SK-N-DZ (cell line): ENCODE data around the gene ASPSCR1.

Experiments used
- DNase-seq: peaks from one replicate; pipeline ENCODE4 v3.0.0-alpha.2; 2015; ENCODE audit warnings: low spot score

The ASPSCR1 gene

GRCh38 chr17:82023447-82024241 lies 46.2 kb downstream of the ASPSCR1 start:
- DNase-seq: no peak

- no peak for DNase-seq
These were observed 47.4 kb downstream of the ASPSCR1 start for GRCh38 chr17:82024859-82025258.

- no peak for DNase-seq
These were observed 48.1 kb downstream of the ASPSCR1 start for GRCh38 chr17:82025401-82026107.

- DNase-seq: no peak
These were observed 50.8 kb downstream of the ASPSCR1 start for GRCh38 chr17:82028246-82028645.

- DNase-seq: no peak
These were observed 51.5 kb downstream of the ASPSCR1 start for GRCh38 chr17:82028966-82029365.

GRCh38 chr17:82029391-82029790 lies 52.0 kb downstream of the ASPSCR1 start:
- no peak for DNase-seq

GRCh38 chr17:82029990-82030469 lies 52.6 kb downstream of the ASPSCR1 start:
- no peak for DNase-seq

- peak; percentile 88 for DNase-seq
These were observed 53.3 kb downstream of the ASPSCR1 start for GRCh38 chr17:82030470-82031302.

GRCh38 chr17:82031303-82031884 lies 54.0 kb downstream of the ASPSCR1 start, which contains the start of gene RAC3:
Gene RAC3, plus strand, starts transcription at chr17:82031678. Its CDS starts 84 bp downstream, at chr17:82031762.
- DNase-seq: no peak

- no peak for DNase-seq
These were observed 54.6 kb downstream of the ASPSCR1 start for GRCh38 chr17:82031885-82032627.

- DNase-seq: no peak
These were observed 56.1 kb downstream of the ASPSCR1 start for GRCh38 chr17:82033359-82034085.

GRCh38 chr17:82034371-82035011 lies 57.1 kb downstream of the ASPSCR1 start:
- no peak for DNase-seq

- DNase-seq: no peak
These were observed 58.1 kb downstream of the ASPSCR1 start for GRCh38 chr17:82035488-82035887.

- no peak for DNase-seq
These were observed 58.7 kb downstream of the ASPSCR1 start for GRCh38 chr17:82035956-82036633.

- no peak for DNase-seq
These were observed 59.2 kb downstream of the ASPSCR1 start for GRCh38 chr17:82036634-82037091.

- peak; percentile 99 for DNase-seq
These were observed 59.9 kb downstream of the ASPSCR1 start, which contains the start of gene DCXR for GRCh38 chr17:82037092-82037888. Gene DCXR, minus strand, starts transcription at chr17:82037697. Its CDS starts 15 bp downstream, at chr17:82037682.

- no peak for DNase-seq
These were observed 60.4 kb downstream of the ASPSCR1 start for GRCh38 chr17:82037889-82038195.
